Neural cell (in vitro differentiated cells): ENCODE results near the gene DSCAM. TPM values are rescaled to one million over a fixed set of nuclear protein-coding genes. Genes with fewer than 3 reads are reported as not detected.

ENCODE experiments used
- H2AFZ ChIP-seq: fragments of 200-600, 300-800 bp; sonication (generic), shearing (Covaris generic); 2 replicates; pipeline ENCODE4 v1.6.0; 2014; ENCODE audit warnings: low read depth, mild to moderate bottlenecking, antibody characterized with exemption, low read length, moderate library complexity
- H3F3A ChIP-seq: fragments of 200-600 bp; shearing (Covaris generic); 2 replicates; pipeline ENCODE4 v1.6.1; 2016; ENCODE audit warnings: mild to moderate bottlenecking, moderate library complexity, mixed read lengths, antibody characterized with exemption, low read length; ENCODE audit not compliant: insufficient read depth, poor library complexity, severe bottlenecking
- H3K27ac ChIP-seq: fragments of 200-600, 300-800 bp; sonication (generic), shearing (Covaris generic); 2 replicates; pipeline ENCODE4 v1.5.1; 2014; ENCODE audit warnings: mild to moderate bottlenecking, low read length, moderate library complexity
- H3K27me3 ChIP-seq: fragments of 300-800, 200-600 bp; sonication (generic), shearing (Covaris generic); 2 replicates; pipeline ENCODE4 v1.6.0; 2014; ENCODE audit warnings: mild to moderate bottlenecking, low read depth, low read length, moderate library complexity; ENCODE audit not compliant: insufficient read depth
- H3K36me3 ChIP-seq: fragments of 300-800, 200-600 bp; sonication (generic), shearing (Covaris generic); 2 replicates; pipeline ENCODE4 v1.5.1; 2014; ENCODE audit warnings: mild to moderate bottlenecking, antibody characterized with exemption, low read length, moderate library complexity; ENCODE audit not compliant: insufficient read depth
- H3K4me2 ChIP-seq: fragments of 300-800, 200-600 bp; sonication (generic), shearing (Covaris generic); 2 replicates; pipeline ENCODE4 v1.6.0; 2014; ENCODE audit warnings: mild to moderate bottlenecking, low read length
- H3K4me3 ChIP-seq: fragments of 300-800, 200-600 bp; sonication (generic), shearing (Covaris generic); 2 replicates; pipeline ENCODE4 v1.5.1; 2014; ENCODE audit warnings: mild to moderate bottlenecking, low read length, moderate library complexity
- H3K79me2 ChIP-seq: fragments of 200-600 bp; shearing (Covaris generic); replicated peaks from 2 replicates; pipeline ENCODE4 v1.6.0; 2014; ENCODE audit warnings: mild to moderate bottlenecking, low read length, moderate library complexity; ENCODE audit not compliant: insufficient read depth
- H3K9ac ChIP-seq: fragments of 300-800, 200-600 bp; sonication (generic), shearing (Covaris generic); 2 replicates; pipeline ENCODE4 v1.6.1; 2016; ENCODE audit warnings: mild to moderate bottlenecking, low read length, mixed read lengths
- H3K9me2 ChIP-seq: fragments of 200-600 bp; shearing (Covaris generic); 2 replicates; pipeline ENCODE4 v1.6.1; 2016; ENCODE audit warnings: mild to moderate bottlenecking, low read length, mixed read lengths; ENCODE audit not compliant: insufficient read depth
- H3K9me3 ChIP-seq: fragments of 200-600, 300-800 bp; sonication (generic), shearing (Covaris generic); 2 replicates; pipeline ENCODE4 v1.6.1; 2016; ENCODE audit warnings: mild to moderate bottlenecking, mixed run types, low read length, moderate library complexity, mixed read lengths
- H4K20me1 ChIP-seq: fragments of 200-600 bp; shearing (Covaris generic); 2 replicates; pipeline ENCODE4 v1.6.1; 2016; ENCODE audit warnings: mild to moderate bottlenecking, mixed run types; ENCODE audit not compliant: insufficient read depth
- EP300 ChIP-seq: fragments of 450-650 bp; conservative IDR thresholded peaks from 2 replicates; pipeline ENCODE4 v1.6.1; 2014; ENCODE audit warnings: antibody characterized with exemption, mild to moderate bottlenecking, moderate library complexity; ENCODE audit not compliant: poor library complexity, severe bottlenecking
- EZH2 ChIP-seq: fragments of 200-600, 300-800 bp; shearing (Covaris generic), sonication (generic); IDR thresholded peaks from 2 replicates; pipeline ENCODE4 v1.6.1; 2014; ENCODE audit warnings: antibody characterized with exemption, low read length, borderline replicate concordance, mild to moderate bottlenecking; ENCODE audit not compliant: insufficient read depth, poor library complexity, severe bottlenecking
- MXI1 ChIP-seq: fragments of 450-650 bp; conservative IDR thresholded peaks from 2 replicates; pipeline ENCODE4 v1.6.1; 2014; ENCODE audit warnings: antibody characterized with exemption, mild to moderate bottlenecking; ENCODE audit not compliant: poor library complexity, severe bottlenecking
- POLR2AphosphoS5 ChIP-seq: IDR thresholded peaks from 2 replicates; pipeline ENCODE4 v1.6.1; 2012
- RAD21 ChIP-seq: fragments of 450-650 bp; conservative IDR thresholded peaks from 2 replicates; pipeline ENCODE4 v1.6.1; 2014; ENCODE audit warnings: antibody characterized with exemption, mild to moderate bottlenecking, moderate library complexity
- SMC3 ChIP-seq: fragments of 450-650 bp; conservative IDR thresholded peaks from 2 replicates; pipeline ENCODE4 v1.6.1; 2014; ENCODE audit warnings: antibody characterized with exemption, mild to moderate bottlenecking, moderate library complexity; ENCODE audit not compliant: poor library complexity
- TAF1 ChIP-seq: IDR thresholded peaks from 2 replicates; pipeline ENCODE4 v1.6.1; 2012; ENCODE audit warnings: low read depth
- polyA plus RNA-seq: library from polyadenylated mRNA; depleted of rRNA; stranded (reverse); fragments of >200 nt; gene quantifications from 2 replicates; pipeline ENCODE4 v1.2.3, GENCODE V29; 2014
- TF ChIP-seq, protein P1 (sequence below): IDR thresholded peaks from 2 replicates; pipeline ENCODE4 v1.6.1; 2012; ENCODE audit warnings: borderline replicate concordance
- TF ChIP-seq, protein P2 (sequence below): fragments of 450-650 bp; IDR thresholded peaks from 2 replicates; pipeline ENCODE4 v1.5.1; 2014; ENCODE audit warnings: antibody characterized with exemption, mild to moderate bottlenecking, moderate library complexity; ENCODE audit not compliant: poor library complexity, severe bottlenecking

The DSCAM gene
- polyA plus RNA-seq, 1 donor from 2014 or later = 5.3 TPM

DNA sequence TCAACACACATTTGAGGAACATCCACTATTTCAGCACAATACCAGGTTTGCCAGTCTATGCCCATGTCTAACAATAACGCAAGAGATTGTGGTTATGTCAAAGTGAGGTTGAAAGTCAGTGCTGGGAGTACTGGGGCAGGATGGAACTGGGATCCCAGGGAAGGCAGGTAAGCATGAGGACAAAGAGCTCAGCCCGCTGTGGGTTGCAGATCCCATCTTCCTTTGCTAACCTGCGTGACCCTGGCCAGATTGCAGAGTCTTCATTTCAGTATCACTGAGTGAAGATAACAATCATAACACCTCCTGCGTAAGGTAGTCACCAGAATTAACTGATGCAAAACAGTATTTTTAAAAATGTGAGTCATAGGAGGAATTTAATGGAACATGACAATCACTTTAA lies 729.7 kb downstream of the DSCAM start:
- Histone ChIP-seq H3K27me3 (no peaks in the 10 kb centered on the region), H3K9me2 (no peaks in the 10 kb centered on the region), H3K9me3 (no peaks in the 10 kb centered on the region), H3K4me2 (no peak overlapping the region), H4K20me1 (no peaks in the 10 kb centered on the region), H3K27ac (no peak overlapping the region), H3K36me3 (no peaks in the 10 kb centered on the region), H3F3A (no peaks in the 10 kb centered on the region), H3K4me3 (no peak overlapping the region), H3K79me2 (no peaks in the 10 kb centered on the region), H2AFZ (no peak overlapping the region), H3K9ac (no peak overlapping the region)
- TF ChIP-seq SMC3 (no peak), RAD21 (no peak), POLR2AphosphoS5 (no peak), EZH2 (no peak), TAF1 (no peak), EP300 (no peak), MXI1 (no peak)
- TF ChIP-seq, protein P1, sequence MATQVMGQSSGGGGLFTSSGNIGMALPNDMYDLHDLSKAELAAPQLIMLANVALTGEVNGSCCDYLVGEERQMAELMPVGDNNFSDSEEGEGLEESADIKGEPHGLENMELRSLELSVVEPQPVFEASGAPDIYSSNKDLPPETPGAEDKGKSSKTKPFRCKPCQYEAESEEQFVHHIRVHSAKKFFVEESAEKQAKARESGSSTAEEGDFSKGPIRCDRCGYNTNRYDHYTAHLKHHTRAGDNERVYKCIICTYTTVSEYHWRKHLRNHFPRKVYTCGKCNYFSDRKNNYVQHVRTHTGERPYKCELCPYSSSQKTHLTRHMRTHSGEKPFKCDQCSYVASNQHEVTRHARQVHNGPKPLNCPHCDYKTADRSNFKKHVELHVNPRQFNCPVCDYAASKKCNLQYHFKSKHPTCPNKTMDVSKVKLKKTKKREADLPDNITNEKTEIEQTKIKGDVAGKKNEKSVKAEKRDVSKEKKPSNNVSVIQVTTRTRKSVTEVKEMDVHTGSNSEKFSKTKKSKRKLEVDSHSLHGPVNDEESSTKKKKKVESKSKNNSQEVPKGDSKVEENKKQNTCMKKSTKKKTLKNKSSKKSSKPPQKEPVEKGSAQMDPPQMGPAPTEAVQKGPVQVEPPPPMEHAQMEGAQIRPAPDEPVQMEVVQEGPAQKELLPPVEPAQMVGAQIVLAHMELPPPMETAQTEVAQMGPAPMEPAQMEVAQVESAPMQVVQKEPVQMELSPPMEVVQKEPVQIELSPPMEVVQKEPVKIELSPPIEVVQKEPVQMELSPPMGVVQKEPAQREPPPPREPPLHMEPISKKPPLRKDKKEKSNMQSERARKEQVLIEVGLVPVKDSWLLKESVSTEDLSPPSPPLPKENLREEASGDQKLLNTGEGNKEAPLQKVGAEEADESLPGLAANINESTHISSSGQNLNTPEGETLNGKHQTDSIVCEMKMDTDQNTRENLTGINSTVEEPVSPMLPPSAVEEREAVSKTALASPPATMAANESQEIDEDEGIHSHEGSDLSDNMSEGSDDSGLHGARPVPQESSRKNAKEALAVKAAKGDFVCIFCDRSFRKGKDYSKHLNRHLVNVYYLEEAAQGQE = no peak
- TF ChIP-seq, protein P2, sequence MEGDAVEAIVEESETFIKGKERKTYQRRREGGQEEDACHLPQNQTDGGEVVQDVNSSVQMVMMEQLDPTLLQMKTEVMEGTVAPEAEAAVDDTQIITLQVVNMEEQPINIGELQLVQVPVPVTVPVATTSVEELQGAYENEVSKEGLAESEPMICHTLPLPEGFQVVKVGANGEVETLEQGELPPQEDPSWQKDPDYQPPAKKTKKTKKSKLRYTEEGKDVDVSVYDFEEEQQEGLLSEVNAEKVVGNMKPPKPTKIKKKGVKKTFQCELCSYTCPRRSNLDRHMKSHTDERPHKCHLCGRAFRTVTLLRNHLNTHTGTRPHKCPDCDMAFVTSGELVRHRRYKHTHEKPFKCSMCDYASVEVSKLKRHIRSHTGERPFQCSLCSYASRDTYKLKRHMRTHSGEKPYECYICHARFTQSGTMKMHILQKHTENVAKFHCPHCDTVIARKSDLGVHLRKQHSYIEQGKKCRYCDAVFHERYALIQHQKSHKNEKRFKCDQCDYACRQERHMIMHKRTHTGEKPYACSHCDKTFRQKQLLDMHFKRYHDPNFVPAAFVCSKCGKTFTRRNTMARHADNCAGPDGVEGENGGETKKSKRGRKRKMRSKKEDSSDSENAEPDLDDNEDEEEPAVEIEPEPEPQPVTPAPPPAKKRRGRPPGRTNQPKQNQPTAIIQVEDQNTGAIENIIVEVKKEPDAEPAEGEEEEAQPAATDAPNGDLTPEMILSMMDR = no peak

DNA sequence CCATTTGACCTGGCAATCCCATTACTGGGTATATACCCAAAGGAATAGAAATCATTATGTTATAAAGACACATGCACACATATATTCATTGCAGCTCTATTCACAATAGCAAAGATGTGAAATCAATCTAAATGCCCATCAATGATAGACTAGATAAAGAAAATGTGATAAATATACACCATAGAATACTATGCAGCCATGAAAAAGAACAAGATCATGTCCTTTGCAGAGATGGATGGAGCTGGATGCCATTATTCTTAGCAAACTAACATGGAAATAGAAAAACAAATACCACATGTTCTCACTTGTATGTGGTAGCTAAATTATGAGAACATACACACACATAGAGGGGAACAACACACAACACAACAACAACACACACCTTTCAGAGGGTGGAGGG lies 731.2 kb downstream of the DSCAM start:
- Histone ChIP-seq H4K20me1 (no peaks in the 10 kb centered on the region), H3K9ac (no peak overlapping the region), H2AFZ (no peak overlapping the region), H3K27me3 (no peaks in the 10 kb centered on the region), H3K9me2 (no peaks in the 10 kb centered on the region), H3K27ac (no peak overlapping the region), H3K36me3 (no peaks in the 10 kb centered on the region), H3K9me3 (no peaks in the 10 kb centered on the region), H3K79me2 (no peaks in the 10 kb centered on the region), H3K4me3 (no peak overlapping the region), H3K4me2 (no peak overlapping the region), H3F3A (no peaks in the 10 kb centered on the region)
- no peak for TF ChIP-seq EZH2
- TF ChIP-seq EP300 = no peak
- TF ChIP-seq RAD21 = no peak

DNA sequence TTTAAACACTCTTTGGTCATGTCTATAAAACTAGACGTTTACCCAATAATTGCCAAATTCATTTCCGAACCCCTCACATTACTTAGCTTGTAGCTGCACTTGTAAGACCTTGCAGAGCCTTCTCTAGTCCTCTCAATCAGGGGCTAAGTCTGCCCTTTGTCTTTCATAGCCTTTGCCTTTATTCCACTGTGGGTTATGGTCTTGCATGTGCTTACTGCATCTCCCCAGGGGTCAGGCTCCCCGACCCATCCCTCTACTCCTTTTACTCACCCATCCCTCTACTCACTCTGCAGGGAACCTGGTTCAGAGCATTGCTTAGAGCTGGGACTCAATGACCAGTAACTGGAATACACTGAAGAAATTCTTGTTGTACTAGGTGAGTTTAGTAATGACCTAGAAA lies 744.3 kb downstream of the DSCAM start:
- no peak overlapping the region for H2AFZ ChIP-seq
- H3K4me3 ChIP-seq = no peak overlapping the region
- H3K36me3 ChIP-seq = no peaks in the 10 kb centered on the region
- no peak overlapping the region for H3K9ac ChIP-seq
- TF ChIP-seq EZH2 (no peak), MXI1 (no peak), RAD21 (no peak), POLR2AphosphoS5 (no peak), SMC3 (no peak), EP300 (no peak), TAF1 (no peak)
- TF ChIP-seq, protein P1 = no peak
- TF ChIP-seq, protein P2 = no peak
- no peaks in the 10 kb centered on the region for H3K9me2 ChIP-seq
- H3F3A ChIP-seq = no peaks in the 10 kb centered on the region
- H4K20me1 ChIP-seq = no peaks in the 10 kb centered on the region
- no peaks in the 10 kb centered on the region for H3K27me3 ChIP-seq
- H3K27ac ChIP-seq = no peak overlapping the region
- H3K4me2 ChIP-seq = no peak overlapping the region
- no peaks in the 10 kb centered on the region for H3K79me2 ChIP-seq
- no peaks in the 10 kb centered on the region for H3K9me3 ChIP-seq
